Immature natural killer cell (primary cell): Measurements from ENCODE around the gene CNOT6. TPM values are rescaled to one million over a fixed set of nuclear protein-coding genes. Genes with fewer than 3 reads are reported as not detected.

Experiments
- DNase-seq, 3 donors: peaks; one replicate each; pipeline ENCODE4 v3.0.0; 2022; ENCODE audit warnings: mixed read lengths in 1 of 3
- H3K27ac Mint-ChIP-seq, 6 donors: one replicate each; pipeline ENCODE4 v1.8.0; 2020; ENCODE audit warnings: mixed read lengths in 6 of 6, mild to moderate bottlenecking in 5 of 6, inconsistent platforms in 4 of 6, moderate library complexity in 3 of 6
- H3K27me3 Mint-ChIP-seq, 3 donors: one replicate each; pipeline ENCODE4 v1.8.0; 2020 to 2021; ENCODE audit warnings: low read depth in 3 of 3, mild to moderate bottlenecking in 3 of 3, mixed read lengths in 3 of 3, moderate library complexity in 3 of 3, inconsistent platforms in 1 of 3
- H3K36me3 Mint-ChIP-seq, 3 donors: one replicate each; pipeline ENCODE4 v1.8.0; 2020; ENCODE audit warnings: mixed read lengths in 3 of 3, inconsistent platforms in 2 of 3, mild to moderate bottlenecking in 2 of 3
- H3K4me1 Mint-ChIP-seq, 2 donors: one replicate each; pipeline ENCODE4 v1.8.0; 2020; ENCODE audit warnings: inconsistent platforms in 2 of 2, mild to moderate bottlenecking in 2 of 2, mixed read lengths in 2 of 2, moderate library complexity in 1 of 2
- H3K4me3 Mint-ChIP-seq, 5 donors: one replicate each; pipeline ENCODE4 v1.8.0; 2020; ENCODE audit warnings: mild to moderate bottlenecking in 5 of 5, mixed read lengths in 5 of 5, inconsistent platforms in 3 of 5, moderate library complexity in 3 of 5
- H3K9me3 Mint-ChIP-seq, 6 donors: one replicate each; pipeline ENCODE4 v1.8.0; 2020; ENCODE audit warnings: mild to moderate bottlenecking in 6 of 6, mixed read lengths in 6 of 6, inconsistent platforms in 4 of 6, moderate library complexity in 3 of 6
- polyA plus RNA-seq, 3 donors: library from polyadenylated mRNA; unstranded; fragments of 300-500 nt; fragmentation: Illumina TruSeq; gene quantifications; one replicate each; pipeline ENCODE4 v1.2.3, GENCODE V29; 2021

The CNOT6 gene
- polyA plus RNA-seq, 3 donors from 2014 or later = 5.8 to 11.2 (median 9.0) TPM

GRCh38 chr5:180598316-180598701 is 104.1 kb downstream of the CNOT6 start:
- no peaks in the 10 kb centered on the region for H3K36me3 Mint-ChIP-seq
- H3K9me3 Mint-ChIP-seq = no peaks in the 10 kb centered on the region
- no peak overlapping the region for H3K27ac Mint-ChIP-seq
- H3K4me1 Mint-ChIP-seq = no peaks in the 10 kb centered on the region
- no peak overlapping the region for H3K4me3 Mint-ChIP-seq
- H3K27me3 Mint-ChIP-seq = peaks cover 0 to 6% (median 2%) of the 10 kb centered on the region in 3 donors
- DNase-seq = no peak

GRCh38 chr5:180598797-180599589 is 104.8 kb downstream of the CNOT6 start:
- H3K36me3 Mint-ChIP-seq = no peaks in the 10 kb centered on the region
- H3K27ac Mint-ChIP-seq = peak overlapping the region in 1 of 6 donors; percentile 50
- H3K4me1 Mint-ChIP-seq = no peaks in the 10 kb centered on the region
- no peaks in the 10 kb centered on the region for H3K9me3 Mint-ChIP-seq
- no peak for DNase-seq
- H3K4me3 Mint-ChIP-seq = no peak overlapping the region
- peaks cover 0 to 2% (median 1%) of the 10 kb centered on the region in 3 donors for H3K27me3 Mint-ChIP-seq

- no peaks in the 10 kb centered on the region for H3K9me3 Mint-ChIP-seq
- no peak for DNase-seq
- no peaks in the 10 kb centered on the region for H3K36me3 Mint-ChIP-seq
- no peak overlapping the region for H3K4me3 Mint-ChIP-seq
- H3K27ac Mint-ChIP-seq = no peak overlapping the region
- H3K4me1 Mint-ChIP-seq = no peaks in the 10 kb centered on the region
- H3K27me3 Mint-ChIP-seq = peaks cover 0 to 2% (median 1%) of the 10 kb centered on the region in 3 donors
Measured at GRCh38 chr5:180599590-180599914, 105.4 kb downstream of the CNOT6 start.

GRCh38 chr5:180599981-180600553 is 105.9 kb downstream of the CNOT6 start:
- no peaks in the 10 kb centered on the region for H3K9me3 Mint-ChIP-seq
- H3K4me3 Mint-ChIP-seq = no peak overlapping the region
- no peaks in the 10 kb centered on the region for H3K4me1 Mint-ChIP-seq
- H3K27me3 Mint-ChIP-seq = peaks cover 0 to 2% (median 1%) of the 10 kb centered on the region in 3 donors
- H3K36me3 Mint-ChIP-seq = no peaks in the 10 kb centered on the region
- no peak for DNase-seq
- H3K27ac Mint-ChIP-seq = no peak overlapping the region

- no peaks in the 10 kb centered on the region for H3K4me1 Mint-ChIP-seq
- no peak for DNase-seq
- H3K36me3 Mint-ChIP-seq = no peaks in the 10 kb centered on the region
- no peaks in the 10 kb centered on the region for H3K9me3 Mint-ChIP-seq
- H3K27ac Mint-ChIP-seq = no peak overlapping the region
- peaks cover 0 to 3% (median 2%) of the 10 kb centered on the region in 3 donors for H3K27me3 Mint-ChIP-seq
- no peak overlapping the region for H3K4me3 Mint-ChIP-seq
Measured at GRCh38 chr5:180600554-180601041, 106.4 kb downstream of the CNOT6 start.

- peaks cover 0 to 6% of the 10 kb centered on the region in 2 donors for H3K4me1 Mint-ChIP-seq
- peaks cover 0 to 6% (median 2%) of the 10 kb centered on the region in 3 donors for H3K27me3 Mint-ChIP-seq
- H3K9me3 Mint-ChIP-seq = no peaks in the 10 kb centered on the region
- H3K4me3 Mint-ChIP-seq = no peak overlapping the region
- H3K36me3 Mint-ChIP-seq = no peaks in the 10 kb centered on the region
- DNase-seq = no peak
- no peak overlapping the region for H3K27ac Mint-ChIP-seq
Measured at GRCh38 chr5:180601591-180602480, 107.7 kb downstream of the CNOT6 start.

GRCh38 chr5:180602481-180603075 is 108.4 kb downstream of the CNOT6 start:
- H3K9me3 Mint-ChIP-seq = no peaks in the 10 kb centered on the region
- peaks cover 0 to 6% of the 10 kb centered on the region in 2 donors for H3K4me1 Mint-ChIP-seq
- no peaks in the 10 kb centered on the region for H3K36me3 Mint-ChIP-seq
- H3K27me3 Mint-ChIP-seq = peaks cover 0 to 6% (median 4%) of the 10 kb centered on the region in 3 donors
- DNase-seq = no peak
- H3K27ac Mint-ChIP-seq = no peak overlapping the region
- no peak overlapping the region for H3K4me3 Mint-ChIP-seq

GRCh38 chr5:180603076-180603594 is 109.0 kb downstream of the CNOT6 start:
- Mint-ChIP-seq H3K27ac (no peak overlapping the region), H3K27me3 (peaks cover 0 to 6% (median 4%) of the 10 kb centered on the region in 3 donors), H3K4me1 (peaks cover 0 to 6% of the 10 kb centered on the region in 2 donors), H3K36me3 (no peaks in the 10 kb centered on the region), H3K4me3 (no peak overlapping the region), H3K9me3 (no peaks in the 10 kb centered on the region)
- DNase-seq = no peak

- Mint-ChIP-seq H3K27ac (no peak overlapping the region), H3K27me3 (peaks cover 0 to 6% (median 2%) of the 10 kb centered on the region in 3 donors), H3K36me3 (no peaks in the 10 kb centered on the region), H3K9me3 (no peaks in the 10 kb centered on the region), H3K4me1 (peaks cover 0 to 6% of the 10 kb centered on the region in 2 donors), H3K4me3 (no peak overlapping the region)
- DNase-seq = no peak
Measured at GRCh38 chr5:180604271-180604670, 110.1 kb downstream of the CNOT6 start.

GRCh38 chr5:180605554-180606214 is 111.5 kb downstream of the CNOT6 start:
- Mint-ChIP-seq H3K27me3 (peaks cover 0 to 6% (median 2%) of the 10 kb centered on the region in 3 donors), H3K4me3 (no peak overlapping the region), H3K9me3 (no peaks in the 10 kb centered on the region), H3K27ac (peak overlapping the region in 1 of 6 donors; percentile 31), H3K36me3 (no peaks in the 10 kb centered on the region), H3K4me1 (peaks cover 0 to 6% of the 10 kb centered on the region in 2 donors)
- peak; percentile 20 to 35 (median 22) for DNase-seq

GRCh38 chr5:180606215-180606785 is 112.1 kb downstream of the CNOT6 start:
- Mint-ChIP-seq H3K27ac (peak overlapping the region in 1 of 6 donors; percentile 31), H3K36me3 (no peaks in the 10 kb centered on the region), H3K9me3 (no peaks in the 10 kb centered on the region), H3K27me3 (peaks cover 0 to 6% (median 2%) of the 10 kb centered on the region in 3 donors), H3K4me1 (peaks cover 0 to 6% of the 10 kb centered on the region in 2 donors), H3K4me3 (no peak overlapping the region)
- no peak for DNase-seq

- Mint-ChIP-seq H3K27ac (no peak overlapping the region), H3K9me3 (no peaks in the 10 kb centered on the region), H3K36me3 (no peaks in the 10 kb centered on the region), H3K4me3 (no peak overlapping the region), H3K4me1 (peaks cover 0 to 6% of the 10 kb centered on the region in 2 donors), H3K27me3 (peaks cover 0 to 6% (median 2%) of the 10 kb centered on the region in 3 donors)
- no peak for DNase-seq
Measured at GRCh38 chr5:180607861-180608571, 113.8 kb downstream of the CNOT6 start.
